ENCODE measurements around the gene HIGD1C.

GRCh38 chr12:50924439-50925341 is 27.7 kb upstream of the HIGD1C start:
- no peak for TF ChIP-seq SP1 (IDR thresholded peaks at IDR 0.05)
- TF ChIP-seq ELF4 (IDR thresholded peaks at IDR 0.05), result no peak
- no peak for TF ChIP-seq L3MBTL2 (conservative IDR thresholded peaks at IDR 0.05)
- peak; percentile 93 for TF ChIP-seq ZNF384 (IDR thresholded peaks at IDR 0.05)
- no peak for TF ChIP-seq SUZ12 (IDR thresholded peaks at IDR 0.05)
- TF ChIP-seq PKNOX1 (IDR thresholded peaks at IDR 0.05), result no peak
- no peak for TF ChIP-seq ARNT (IDR thresholded peaks at IDR 0.05)
- no peak for TF ChIP-seq FOXA1 (IDR thresholded peaks at IDR 0.05)
